Sigmoid colon (tissue), 7 donors: Measurements from ENCODE around the gene LRRC7. TPM values are rescaled to one million over a fixed set of nuclear protein-coding genes. Genes with fewer than 3 reads are reported as not detected.
A peak's percentile ranks its signal among the peaks of the same experiment; 100 is the strongest.

Experiments used
- DNase-seq: peaks from one replicate; pipeline ENCODE4 v3.0.0-alpha.2; 2019
- H3K27ac ChIP-seq, 4 donors: fragments of 200-600 bp; sonication (generic); one replicate each; pipeline ENCODE4 v1.5.1; 2016 to 2019; ENCODE audit warnings: mild to moderate bottlenecking in 1 of 4
- H3K27me3 ChIP-seq, 3 donors: fragments of 200-600 bp; sonication (generic); one replicate each; pipeline ENCODE4 v1.5.1; 2019; ENCODE audit warnings: mild to moderate bottlenecking in 1 of 3
- H3K36me3 ChIP-seq, 4 donors: fragments of 200-600 bp; sonication (generic); one replicate each; pipeline ENCODE4 v1.5.1; 2016 to 2019
- H3K4me1 ChIP-seq, 4 donors: fragments of 200-600 bp; sonication (generic); one replicate each; pipeline ENCODE4 v1.5.1; 2017 to 2019
- H3K4me3 ChIP-seq, 4 donors: fragments of 200-600 bp; sonication (generic); one replicate each; pipeline ENCODE4 v1.5.1; 2017 to 2019; ENCODE audit warnings: mild to moderate bottlenecking in 2 of 4, moderate library complexity in 1 of 4
- H3K9me3 ChIP-seq, 4 donors: fragments of 200-600 bp in 3 of 4; sonication (generic) in 3 of 4; one replicate each; pipeline versions ENCODE4 v1.5.1 to v1.6.1; 2013 to 2019
- CTCF ChIP-seq, 4 experiments: fragments of 450-650 bp in 3 of 4; fragments of 200-600 bp in 1 of 4; IDR thresholded peaks; one replicate each; pipeline ENCODE4 v1.5.1; 2016 to 2019; ENCODE audit warnings: antibody characterized with exemption in 4 of 4, mild to moderate bottlenecking in 3 of 4, moderate library complexity in 2 of 4
- EP300 ChIP-seq, 4 donors: sonication (generic); formaldehyde crosslinking; IDR thresholded peaks; one replicate each; pipeline ENCODE4 v1.6.1; 2017; ENCODE audit warnings: antibody characterized with exemption in 4 of 4
- POLR2A ChIP-seq, 2 donors: fragments of 450-650 bp; IDR thresholded peaks; one replicate each; pipeline ENCODE4 v1.6.1; 2016; ENCODE audit warnings: antibody characterized with exemption in 2 of 2, mild to moderate bottlenecking in 2 of 2, moderate library complexity in 2 of 2
- POLR2AphosphoS5 ChIP-seq, 4 donors: sonication (generic); formaldehyde crosslinking; IDR thresholded peaks; one replicate each; pipeline ENCODE4 v1.6.1; 2017; ENCODE audit warnings: antibody characterized with exemption in 4 of 4
- WGBS, 2 donors: extraction: QIAGEN DNeasy Blood & Tissue Kit; methylation state at CpG; one replicate each; pipeline ENCODE4 v1.1.7; 2013; 5-methylcytosine and 5-hydroxymethylcytosine counted together
- intact Hi-C: fragments of 100-400 bp; cut with DNase I; formaldehyde crosslinking; loops from one replicate; pipeline ENCODE4 v1.15.1; 2023
- polyA plus RNA-seq, 3 donors: library from polyadenylated mRNA; stranded (reverse); fragments of 200-250 nt; gene quantifications; one replicate each; pipeline ENCODE4 v1.2.3, GENCODE V29; 2013
- total RNA-seq, 4 donors: library from RNA; depleted of rRNA; stranded (reverse); fragments of >200 nt; gene quantifications; one replicate each; pipeline ENCODE4 v1.1.0, GENCODE V29; 2016
- donor health status: healthy with polysubstance abuse.
- donor health status: Bipolar disorder and iron deficiency.
- donor health status: healthy.

LRRC7 gene
- total and polyA plus RNA-seq, 7 donors: 0.16 to 1.9 (median 0.41) TPM; not detected in 2

- 86 to 88% methylated on average over 5 of the region's 5 CpGs for WGBS, 2 donors
- no peak for DNase-seq
- H3K9me3 ChIP-seq: no peaks in the 10 kb centered on the region
- no peak overlapping the region for H3K27ac ChIP-seq
- no peak for TF ChIP-seq CTCF (IDR thresholded peaks at IDR 0.05)
- TF ChIP-seq POLR2A (IDR thresholded peaks at IDR 0.05): no peak
- TF ChIP-seq POLR2AphosphoS5 (IDR thresholded peaks at IDR 0.05): no peak
- no peak for TF ChIP-seq EP300 (IDR thresholded peaks at IDR 0.05)
- H3K27me3 ChIP-seq: no peaks in the 10 kb centered on the region
- intact Hi-C loops: no loop called here
- H3K4me1 ChIP-seq: no peaks in the 10 kb centered on the region
- H3K4me3 ChIP-seq: no peak overlapping the region
- no peaks in the 10 kb centered on the region for H3K36me3 ChIP-seq
Measured at GRCh38 chr1:69898403-69898947, 330.8 kb downstream of the LRRC7 start.

- no peaks in the 10 kb centered on the region for H3K36me3 ChIP-seq
- H3K4me3 ChIP-seq: no peak overlapping the region
- H3K9me3 ChIP-seq: no peaks in the 10 kb centered on the region
- TF ChIP-seq CTCF (IDR thresholded peaks at IDR 0.05) (no peak), POLR2A (IDR thresholded peaks at IDR 0.05) (no peak), POLR2AphosphoS5 (IDR thresholded peaks at IDR 0.05) (no peak), EP300 (IDR thresholded peaks at IDR 0.05) (no peak)
- H3K27me3 ChIP-seq: no peaks in the 10 kb centered on the region
- peaks cover 0 to 24% (median 15%) of the 10 kb centered on the region in 4 donors for H3K4me1 ChIP-seq
- no peak overlapping the region for H3K27ac ChIP-seq
- intact Hi-C loops: no loop called here
- 36 to 49% methylated on average over 1 of the region's 1 CpG for WGBS, 2 donors
- no peak for DNase-seq
Measured at GRCh38 chr1:69911301-69911801, 343.6 kb downstream of the LRRC7 start.

GRCh38 chr1:69913977-69914376, 346.3 kb downstream of the LRRC7 start:
- intact Hi-C loops: no loop called here
- DNase-seq: no peak
- Histone ChIP-seq H3K4me1 (peaks cover 0 to 24% (median 15%) of the 10 kb centered on the region in 4 donors), H3K27ac (peak overlapping the region in 1 of 4 donors; percentile 41), H3K36me3 (no peaks in the 10 kb centered on the region), H3K27me3 (no peaks in the 10 kb centered on the region), H3K9me3 (no peaks in the 10 kb centered on the region), H3K4me3 (no peak overlapping the region)
- TF ChIP-seq CTCF (IDR thresholded peaks at IDR 0.05) (no peak), POLR2A (IDR thresholded peaks at IDR 0.05) (no peak), POLR2AphosphoS5 (IDR thresholded peaks at IDR 0.05) (no peak), EP300 (IDR thresholded peaks at IDR 0.05) (no peak)
- 71 to 87% methylated on average over 1 of the region's 1 CpG for WGBS, 2 donors

GRCh38 chr1:69914976-69915765, 347.4 kb downstream of the LRRC7 start:
- no peak for DNase-seq
- TF ChIP-seq POLR2AphosphoS5 (IDR thresholded peaks at IDR 0.05) (no peak), EP300 (IDR thresholded peaks at IDR 0.05) (no peak), POLR2A (IDR thresholded peaks at IDR 0.05) (no peak), CTCF (IDR thresholded peaks at IDR 0.05) (no peak)
- intact Hi-C loops: no loop called here
- Histone ChIP-seq H3K4me3 (no peak overlapping the region), H3K27me3 (no peaks in the 10 kb centered on the region), H3K9me3 (no peaks in the 10 kb centered on the region), H3K36me3 (no peaks in the 10 kb centered on the region), H3K27ac (peak overlapping the region in 1 of 4 donors; percentile 41), H3K4me1 (peaks cover 0 to 24% (median 15%) of the 10 kb centered on the region in 4 donors)
- 50 to 56% methylated on average over 5 of the region's 5 CpGs for WGBS, 2 donors
